Endothelial cell (in vitro differentiated cells): Measurements from ENCODE around the gene PRSS48. TPM values are rescaled to one million over a fixed set of nuclear protein-coding genes. Genes with fewer than 3 reads are reported as not detected.

Source experiments
- DNase-seq: peaks from one replicate; pipeline ENCODE4 v3.0.0; 2021; ENCODE audit warnings: low spot score
- H3K27ac Mint-ChIP-seq: one replicate; pipeline ENCODE4 v1.8.0; 2021; ENCODE audit warnings: mixed read lengths, inconsistent platforms; ENCODE audit not compliant: unreplicated experiment
- H3K27me3 Mint-ChIP-seq: one replicate; pipeline ENCODE4 v1.8.0; 2021; ENCODE audit warnings: mild to moderate bottlenecking, moderate library complexity, mixed read lengths, inconsistent platforms; ENCODE audit not compliant: unreplicated experiment
- H3K36me3 Mint-ChIP-seq: one replicate; pipeline ENCODE4 v1.8.0; 2021; ENCODE audit warnings: mild to moderate bottlenecking, low read depth, mixed read lengths, inconsistent platforms; ENCODE audit not compliant: unreplicated experiment
- H3K4me1 Mint-ChIP-seq: one replicate; pipeline ENCODE4 v1.8.0; 2021; ENCODE audit warnings: mild to moderate bottlenecking, mixed read lengths, inconsistent platforms; ENCODE audit not compliant: unreplicated experiment
- H3K4me3 Mint-ChIP-seq: one replicate; pipeline ENCODE4 v1.8.0; 2021; ENCODE audit warnings: mild to moderate bottlenecking, mixed read lengths, inconsistent platforms; ENCODE audit not compliant: unreplicated experiment
- H3K9me3 Mint-ChIP-seq: one replicate; pipeline ENCODE4 v1.8.0; 2021; ENCODE audit warnings: mixed read lengths, inconsistent platforms; ENCODE audit not compliant: unreplicated experiment
- total RNA-seq: library from RNA; stranded (reverse); fragmentation: NEBNext Ultra II Directional; extraction: Animal tissue kit (Norgen Biotek cat#: 25700); gene quantifications from one replicate; pipeline ENCODE4 v1.2.1, GENCODE V29; 2021; ENCODE audit not compliant: unreplicated experiment
- TF ChIP-seq, protein P1 (sequence below): fragments of 200-600 bp; sonication (generic); IDR thresholded peaks from one replicate; pipeline ENCODE4 v1.5.0; 2021; ENCODE audit warnings: antibody characterized with exemption; ENCODE audit not compliant: unreplicated experiment

Gene PRSS48
- total RNA-seq, 1 donor from 2014 or later: not detected

DNA sequence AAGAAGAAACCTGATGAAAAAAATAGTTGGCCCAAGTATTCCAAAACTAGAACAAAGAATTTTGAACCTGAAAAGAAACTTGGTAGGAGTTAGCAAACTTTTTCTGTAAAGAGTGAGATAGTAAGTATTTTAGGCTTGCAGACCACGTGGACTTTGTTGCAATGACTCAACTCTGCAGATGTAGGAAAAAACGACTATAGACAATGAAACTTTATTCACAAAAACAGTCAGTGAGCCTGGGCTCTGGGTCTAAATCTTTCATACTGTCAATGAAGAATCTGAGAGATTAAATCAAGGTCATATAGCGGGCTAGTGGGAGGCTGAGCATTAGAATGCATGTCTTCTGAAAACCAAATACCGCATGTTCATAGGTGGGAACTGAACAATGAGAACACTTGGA, 25.5 kb downstream of the PRSS48 start:
- TF ChIP-seq, protein P1, sequence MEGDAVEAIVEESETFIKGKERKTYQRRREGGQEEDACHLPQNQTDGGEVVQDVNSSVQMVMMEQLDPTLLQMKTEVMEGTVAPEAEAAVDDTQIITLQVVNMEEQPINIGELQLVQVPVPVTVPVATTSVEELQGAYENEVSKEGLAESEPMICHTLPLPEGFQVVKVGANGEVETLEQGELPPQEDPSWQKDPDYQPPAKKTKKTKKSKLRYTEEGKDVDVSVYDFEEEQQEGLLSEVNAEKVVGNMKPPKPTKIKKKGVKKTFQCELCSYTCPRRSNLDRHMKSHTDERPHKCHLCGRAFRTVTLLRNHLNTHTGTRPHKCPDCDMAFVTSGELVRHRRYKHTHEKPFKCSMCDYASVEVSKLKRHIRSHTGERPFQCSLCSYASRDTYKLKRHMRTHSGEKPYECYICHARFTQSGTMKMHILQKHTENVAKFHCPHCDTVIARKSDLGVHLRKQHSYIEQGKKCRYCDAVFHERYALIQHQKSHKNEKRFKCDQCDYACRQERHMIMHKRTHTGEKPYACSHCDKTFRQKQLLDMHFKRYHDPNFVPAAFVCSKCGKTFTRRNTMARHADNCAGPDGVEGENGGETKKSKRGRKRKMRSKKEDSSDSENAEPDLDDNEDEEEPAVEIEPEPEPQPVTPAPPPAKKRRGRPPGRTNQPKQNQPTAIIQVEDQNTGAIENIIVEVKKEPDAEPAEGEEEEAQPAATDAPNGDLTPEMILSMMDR: no peak
- peaks cover 4% of the 10 kb centered on the region for H3K36me3 Mint-ChIP-seq
- peaks cover 14% of the 10 kb centered on the region for H3K4me1 Mint-ChIP-seq
- no peak overlapping the region for H3K4me3 Mint-ChIP-seq
- H3K9me3 Mint-ChIP-seq: no peaks in the 10 kb centered on the region
- H3K27ac Mint-ChIP-seq: no peak overlapping the region
- peaks cover 4% of the 10 kb centered on the region for H3K27me3 Mint-ChIP-seq
- DNase-seq: no peak

GRCh38 chr4:151304226-151304625, 27.3 kb downstream of the PRSS48 start:
- Mint-ChIP-seq H3K4me1 (peaks cover 10% of the 10 kb centered on the region), H3K9me3 (no peaks in the 10 kb centered on the region), H3K27ac (no peak overlapping the region), H3K4me3 (no peak overlapping the region), H3K27me3 (no peaks in the 10 kb centered on the region), H3K36me3 (peaks cover 8% of the 10 kb centered on the region)
- no peak for DNase-seq
- TF ChIP-seq, protein P1: no peak

DNA sequence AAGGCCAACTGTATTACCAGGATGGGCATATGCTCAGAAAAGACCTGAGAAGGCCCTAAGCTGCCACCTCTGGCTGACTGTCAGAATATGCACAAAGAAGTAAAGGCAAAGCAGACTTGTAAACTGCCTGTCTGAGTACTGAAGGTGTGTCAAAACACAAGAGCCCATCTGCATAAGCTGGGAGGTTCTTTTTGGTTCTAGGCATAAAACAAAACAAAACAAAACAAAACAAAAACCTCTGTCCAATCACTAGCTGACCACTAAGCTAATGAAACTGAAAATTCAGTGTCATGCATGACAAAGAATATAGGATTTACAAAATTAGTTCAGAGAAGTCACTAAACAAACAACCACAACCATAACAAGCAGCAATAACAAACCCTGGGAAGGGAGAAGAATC, 27.8 kb downstream of the PRSS48 start:
- Mint-ChIP-seq H3K27ac (no peak overlapping the region), H3K4me3 (no peak overlapping the region), H3K4me1 (peaks cover 10% of the 10 kb centered on the region), H3K36me3 (peaks cover 8% of the 10 kb centered on the region), H3K27me3 (no peaks in the 10 kb centered on the region), H3K9me3 (no peaks in the 10 kb centered on the region)
- TF ChIP-seq, protein P1: no peak
- no peak for DNase-seq

DNA sequence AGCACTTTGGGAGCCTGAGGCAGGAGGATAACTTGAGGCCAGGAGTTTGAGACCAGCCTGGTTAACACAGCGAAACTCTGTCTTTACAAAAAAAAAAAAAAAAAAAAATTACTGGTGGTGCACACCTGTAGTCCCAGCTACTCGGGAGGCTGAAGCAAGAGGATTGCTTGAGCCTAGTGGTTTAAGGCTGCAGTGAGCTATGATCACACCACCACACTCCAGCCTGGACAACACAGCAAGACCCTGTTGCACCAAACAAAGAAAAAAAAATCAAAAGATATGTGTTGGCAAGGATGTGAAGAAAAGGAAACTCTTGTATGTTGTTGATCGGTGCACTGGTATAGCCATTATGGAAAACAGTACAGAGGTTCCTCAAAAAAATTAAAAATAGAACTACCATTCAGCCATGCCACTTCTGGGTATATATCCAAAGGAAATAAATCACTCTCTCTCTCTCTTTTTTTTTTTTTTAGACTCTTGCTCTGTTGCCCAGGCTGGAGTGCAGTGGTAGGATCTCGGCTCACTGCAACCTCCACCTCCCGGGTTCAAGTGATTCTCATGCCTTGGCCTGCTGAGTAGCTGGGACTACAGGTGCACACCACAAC, 33.3 kb downstream of the PRSS48 start:
- Mint-ChIP-seq H3K9me3 (no peaks in the 10 kb centered on the region), H3K36me3 (peaks cover 7% of the 10 kb centered on the region), H3K27me3 (no peaks in the 10 kb centered on the region), H3K4me1 (peaks cover 20% of the 10 kb centered on the region), H3K4me3 (no peak overlapping the region), H3K27ac (no peak overlapping the region)
- TF ChIP-seq, protein P1: no peak
- DNase-seq: no peak

GRCh38 chr4:151313306-151314009, 36.5 kb downstream of the PRSS48 start:
- no peaks in the 10 kb centered on the region for H3K9me3 Mint-ChIP-seq
- TF ChIP-seq, protein P1: no peak
- peaks cover 7% of the 10 kb centered on the region for H3K36me3 Mint-ChIP-seq
- no peak for DNase-seq
- H3K4me3 Mint-ChIP-seq: no peak overlapping the region
- no peaks in the 10 kb centered on the region for H3K27me3 Mint-ChIP-seq
- H3K27ac Mint-ChIP-seq: no peak overlapping the region
- peaks cover 34% of the 10 kb centered on the region for H3K4me1 Mint-ChIP-seq
